AG09319 (cell line): Measurements from ENCODE around the gene ZNF106.

Experiments
- DNase-seq: peaks from one replicate; pipeline ENCODE4 v3.0.0-alpha.2; 2010; ENCODE audit warnings: low read depth; ENCODE audit errors: extremely low read depth
- TF ChIP-seq, protein P1 (sequence below): IDR thresholded peaks from 2 replicates; pipeline ENCODE4 v1.5.1; 2011; ENCODE audit warnings: low read depth, mild to moderate bottlenecking, inconsistent platforms, low read length, moderate library complexity

Gene ZNF106

DNA sequence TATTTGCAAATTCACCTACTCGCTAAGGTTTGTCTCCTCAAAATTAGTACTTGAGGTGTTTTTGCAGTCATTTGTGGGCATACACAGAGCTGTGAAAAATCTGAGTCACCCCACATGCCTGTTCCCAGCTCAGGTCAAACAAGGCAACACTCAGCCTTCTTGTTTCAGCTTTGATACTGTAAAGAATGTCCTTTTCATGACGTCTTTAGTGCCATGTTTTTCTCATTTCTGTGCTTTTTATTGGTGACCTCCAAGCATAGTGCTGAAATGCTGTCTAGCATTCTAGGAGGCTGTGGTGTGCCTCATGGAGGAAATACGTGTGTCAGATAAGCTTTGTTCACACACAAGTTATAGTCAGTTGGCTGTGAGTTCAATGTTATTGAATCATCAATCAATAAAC lies 122.8 kb downstream of the ZNF106 start:
- TF ChIP-seq, protein P1, sequence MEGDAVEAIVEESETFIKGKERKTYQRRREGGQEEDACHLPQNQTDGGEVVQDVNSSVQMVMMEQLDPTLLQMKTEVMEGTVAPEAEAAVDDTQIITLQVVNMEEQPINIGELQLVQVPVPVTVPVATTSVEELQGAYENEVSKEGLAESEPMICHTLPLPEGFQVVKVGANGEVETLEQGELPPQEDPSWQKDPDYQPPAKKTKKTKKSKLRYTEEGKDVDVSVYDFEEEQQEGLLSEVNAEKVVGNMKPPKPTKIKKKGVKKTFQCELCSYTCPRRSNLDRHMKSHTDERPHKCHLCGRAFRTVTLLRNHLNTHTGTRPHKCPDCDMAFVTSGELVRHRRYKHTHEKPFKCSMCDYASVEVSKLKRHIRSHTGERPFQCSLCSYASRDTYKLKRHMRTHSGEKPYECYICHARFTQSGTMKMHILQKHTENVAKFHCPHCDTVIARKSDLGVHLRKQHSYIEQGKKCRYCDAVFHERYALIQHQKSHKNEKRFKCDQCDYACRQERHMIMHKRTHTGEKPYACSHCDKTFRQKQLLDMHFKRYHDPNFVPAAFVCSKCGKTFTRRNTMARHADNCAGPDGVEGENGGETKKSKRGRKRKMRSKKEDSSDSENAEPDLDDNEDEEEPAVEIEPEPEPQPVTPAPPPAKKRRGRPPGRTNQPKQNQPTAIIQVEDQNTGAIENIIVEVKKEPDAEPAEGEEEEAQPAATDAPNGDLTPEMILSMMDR = no peak

DNA sequence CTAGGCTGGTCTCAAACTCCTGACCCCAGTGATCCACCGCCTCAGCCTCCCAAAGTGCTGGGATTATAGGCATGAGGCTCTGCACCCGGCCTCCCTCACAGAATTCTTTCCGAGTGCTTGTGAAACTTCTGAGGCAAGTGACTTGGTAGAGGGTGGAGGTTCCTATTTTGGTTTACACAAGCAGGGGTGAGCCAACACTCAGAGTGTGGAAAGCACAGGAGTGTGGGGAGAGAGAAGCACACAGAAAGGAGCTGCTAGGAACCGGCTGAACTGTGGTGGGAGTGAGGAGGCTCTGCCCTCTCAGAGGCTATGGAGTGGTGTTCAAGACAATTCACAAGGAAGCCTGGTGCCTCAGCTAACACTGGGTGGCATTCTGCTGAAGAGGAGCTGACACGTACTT lies 123.9 kb downstream of the ZNF106 start:
- TF ChIP-seq, protein P1 = no peak
- no peak for DNase-seq

More for the DNA sequence above, 122.8 kb downstream of the ZNF106 start:
- no peak for DNase-seq

- TF ChIP-seq, protein P1 = no peak
- DNase-seq = no peak
These were observed 124.9 kb downstream of the ZNF106 start for GRCh38 chr15:42365921-42366550.

DNA sequence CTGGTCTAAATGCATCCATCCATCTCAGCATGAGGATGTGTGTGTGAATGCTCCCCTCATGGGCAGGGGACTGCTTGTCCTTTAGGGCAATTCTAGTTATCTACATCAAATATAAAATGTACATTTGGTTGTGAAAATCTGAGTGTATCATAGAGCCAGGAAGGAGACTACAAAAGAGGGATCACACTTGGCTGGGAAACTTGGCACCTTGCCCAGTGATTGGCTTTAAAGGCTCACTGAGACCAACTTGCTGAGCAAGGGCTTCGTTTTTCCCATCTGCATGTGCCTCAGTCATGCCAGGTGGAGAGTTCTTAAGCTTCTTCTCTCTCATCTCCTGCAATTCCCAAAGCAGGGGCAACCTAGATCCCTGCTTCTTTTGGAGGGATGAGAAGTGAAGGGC lies 126.4 kb downstream of the ZNF106 start:
- no peak for DNase-seq
- TF ChIP-seq, protein P1 = no peak

DNA sequence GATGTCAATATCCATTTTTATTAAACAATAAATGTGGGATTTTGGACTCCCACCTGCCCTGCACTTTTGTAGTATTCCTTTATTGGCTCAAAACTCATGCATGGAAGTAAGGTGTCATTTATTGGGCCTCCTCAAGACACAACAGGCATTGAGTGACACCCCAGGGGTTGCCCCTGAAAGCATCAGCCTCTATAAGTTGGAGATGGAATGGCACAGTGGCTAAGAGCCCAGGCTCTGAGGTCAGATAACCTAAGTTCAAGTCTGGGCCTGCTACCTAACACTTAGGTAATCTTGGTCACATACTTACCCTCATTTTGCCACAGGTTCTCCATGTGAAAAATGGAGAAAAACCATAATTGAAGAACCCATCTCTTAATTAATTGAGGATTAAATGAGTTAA lies 127.0 kb downstream of the ZNF106 start:
- DNase-seq = no peak
- TF ChIP-seq, protein P1 = no peak

GRCh38 chr15:42363487-42363886 lies 127.5 kb downstream of the ZNF106 start:
- TF ChIP-seq, protein P1 = no peak
- DNase-seq = no peak
